GM12891 (cell line): ENCODE results near the gene TSTD2.

ENCODE experiments used
- POLR2A ChIP-seq: IDR thresholded peaks from 2 replicates; pipeline ENCODE4 v1.6.1; 2011; ENCODE audit warnings: low read depth, low read length, control low read depth
- SPI1 ChIP-seq: IDR thresholded peaks from 2 replicates; pipeline ENCODE4 v1.6.1; 2011; ENCODE audit warnings: low read depth, low read length, control low read depth
- TAF1 ChIP-seq: IDR thresholded peaks from 2 replicates; pipeline ENCODE4 v1.6.1; 2011; ENCODE audit warnings: low read depth, low read length, control low read depth

DNA sequence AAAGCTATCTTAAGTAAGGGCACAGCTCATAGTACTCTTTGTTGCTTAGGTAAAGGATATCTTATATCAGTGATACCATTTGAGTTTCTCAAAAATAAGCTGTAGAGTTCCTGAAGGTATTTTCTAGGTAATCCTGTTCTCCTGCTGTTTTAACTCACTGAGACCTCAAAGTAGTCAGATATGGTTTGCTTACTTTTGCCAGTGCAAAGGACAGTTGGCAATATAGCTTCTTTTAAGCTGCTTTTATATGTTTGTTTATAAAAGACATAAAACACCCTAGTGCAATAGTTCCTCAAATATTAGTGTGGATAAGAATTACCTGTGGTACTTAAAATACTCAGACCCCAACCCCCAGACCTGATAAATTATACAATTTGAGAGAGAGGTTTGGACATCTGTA lies 12.6 kb upstream of the TSTD2 start:
- TF ChIP-seq TAF1 (no peak), POLR2A (no peak), SPI1 (no peak)
